ENCODE data around the gene INTS1.

- TF ChIP-seq CTCF (IDR thresholded peaks at IDR 0.05; ENCODE audit: low read length) (peak; percentile 14; the same call in 1 of the 2 replicates), EZH2 (IDR thresholded peaks at IDR 0.05; ENCODE audit: borderline replicate concordance, low read length) (no peak)
These were observed 55.2 kb downstream of the INTS1 start for GRCh38 chr7:1448958-1449357.

Data from OCI-LY1 (cell line).